Lung (tissue), 12 donors: ENCODE results near the gene GRK1. TPM values are rescaled to one million over a fixed set of nuclear protein-coding genes. Genes with fewer than 3 reads are reported as not detected.

Experiments used
- ATAC-seq: fragments of 200-7000 bp; cut with Tn5 transposase; one replicate; pipeline ENCODE4 v1.9.1; 2020; ENCODE audit warnings: moderate number of reproducible peaks; ENCODE audit not compliant: insufficient read depth, low FRiP score
- DNase-seq, 3 donors: peaks; one replicate each; pipeline ENCODE4 v3.0.0-alpha.2; 2013 to 2017
- H3K27ac ChIP-seq, 2 donors: one replicate each; pipeline ENCODE4 v1.5.1; 2013; ENCODE audit warnings: mild to moderate bottlenecking in 2 of 2, moderate library complexity in 2 of 2, control low read depth in 1 of 2, inconsistent platforms in 1 of 2, low read depth in 1 of 2, low read length in 1 of 2
- H3K27me3 ChIP-seq, 3 donors: one replicate each; pipeline ENCODE4 v1.5.1; 2013; ENCODE audit warnings: low read length in 2 of 3; ENCODE audit not compliant: control insufficient read depth in 3 of 3, insufficient read depth in 3 of 3
- H3K36me3 ChIP-seq, 4 donors: one replicate each; pipeline ENCODE4 v1.5.1; 2013; ENCODE audit warnings: low read length in 4 of 4, mild to moderate bottlenecking in 1 of 4, moderate library complexity in 1 of 4; ENCODE audit not compliant: control insufficient read depth in 4 of 4, insufficient read depth in 4 of 4
- H3K4me1 ChIP-seq, 5 donors: one replicate each; pipeline ENCODE4 v1.5.1; 2013; ENCODE audit warnings: low read length in 5 of 5, mild to moderate bottlenecking in 2 of 5, moderate library complexity in 1 of 5; ENCODE audit not compliant: control insufficient read depth in 5 of 5, insufficient read depth in 5 of 5
- H3K4me3 ChIP-seq: one replicate; pipeline ENCODE4 v1.5.1; 2013; ENCODE audit warnings: mild to moderate bottlenecking, control low read depth, moderate library complexity
- H3K9ac ChIP-seq, 2 donors: one replicate each; pipeline ENCODE4 v1.5.1; 2013; ENCODE audit warnings: low read length in 2 of 2, control low read depth in 1 of 2; ENCODE audit not compliant: insufficient read depth in 1 of 2
- H3K9me3 ChIP-seq, 4 donors: one replicate each; pipeline ENCODE4 v1.5.1; 2013; ENCODE audit warnings: low read length in 3 of 4, mild to moderate bottlenecking in 1 of 4, moderate library complexity in 1 of 4; ENCODE audit not compliant: control insufficient read depth in 4 of 4, insufficient read depth in 3 of 4
- CTCF ChIP-seq: IDR thresholded peaks from 2 replicates; pipeline ENCODE4 v1.5.1; 2012; ENCODE audit warnings: mild to moderate bottlenecking; ENCODE audit errors: control extremely low read depth, extremely low read depth
- WGBS, 2 donors: extraction: QIAGEN DNeasy Blood & Tissue Kit; methylation state at CpG; one replicate each; pipeline ENCODE4 v1.1.7; 2013; 5-methylcytosine and 5-hydroxymethylcytosine counted together
- polyA plus RNA-seq, 2 donors: library from polyadenylated mRNA; stranded (reverse); fragments of 200-250 nt; gene quantifications; one replicate each; pipeline ENCODE4 v1.2.1, GENCODE V29; 2013
- total RNA-seq, 2 donors: library from RNA; depleted of rRNA in 1 of 2; stranded (reverse); fragments of >200 nt in 1 of 2; gene quantifications; one replicate each; pipeline ENCODE4 v1.2.1, GENCODE V29; 2014 to 2021
- donor health status: control.
- donor health status: control.
- donor health status: Bipolar disorder and iron deficiency.
- donor health status: healthy.
- donor health status: DM: yes; HTN: yes; CAD: no.

GRK1 gene
- total and polyA plus RNA-seq, 4 donors = 0.03 to 3.1 TPM; not detected in 2

GRCh38 chr13:113625965-113626721 is 40.9 kb upstream of the GRK1 start:
- Histone ChIP-seq H3K9me3 (no peaks in the 10 kb centered on the region), H3K4me3 (no peak overlapping the region), H3K9ac (no peak overlapping the region), H3K36me3 (peaks cover 0 to 16% (median 11%) of the 10 kb centered on the region in 4 donors), H3K27me3 (no peaks in the 10 kb centered on the region), H3K4me1 (peaks cover 0 to 11% (median 0%) of the 10 kb centered on the region in 5 donors), H3K27ac (no peak overlapping the region)
- no peak for TF ChIP-seq CTCF
- 81 to 83% methylated on average over 24 of the region's 24 CpGs for WGBS, 2 donors
- no peak for ATAC-seq
- peak; percentile 39 to 44 (median 39) for DNase-seq

DNA sequence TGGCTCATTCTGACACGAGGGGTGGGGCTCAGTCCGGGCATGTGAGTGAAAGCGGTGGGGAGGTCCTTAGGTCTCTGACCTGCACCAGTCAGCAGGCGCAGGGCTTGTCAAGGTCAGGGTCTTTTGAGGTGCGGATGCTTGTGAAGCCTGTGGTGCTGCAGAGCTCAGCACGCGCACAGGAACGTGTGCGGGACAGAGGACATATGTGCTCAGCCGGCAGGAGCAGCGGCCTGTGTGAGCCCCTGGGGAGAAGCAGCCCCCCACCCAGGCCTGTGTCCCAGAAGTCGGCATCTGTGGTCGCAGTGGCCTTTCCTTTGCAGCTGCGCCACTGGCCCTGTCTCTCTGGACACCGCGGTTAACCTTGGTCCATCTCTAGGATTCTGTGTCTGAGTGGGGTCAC is 39.9 kb upstream of the GRK1 start:
- TF ChIP-seq CTCF = no peak
- no peak overlapping the region for H3K4me3 ChIP-seq
- no peak for ATAC-seq
- H3K36me3 ChIP-seq = peaks cover 0 to 25% (median 14%) of the 10 kb centered on the region in 4 donors
- no peaks in the 10 kb centered on the region for H3K27me3 ChIP-seq
- H3K9me3 ChIP-seq = no peaks in the 10 kb centered on the region
- H3K27ac ChIP-seq = no peak overlapping the region
- DNase-seq = no peak
- H3K9ac ChIP-seq = no peak overlapping the region
- peaks cover 0 to 11% (median 0%) of the 10 kb centered on the region in 5 donors for H3K4me1 ChIP-seq
- 93 to 95% methylated on average over 16 of the region's 16 CpGs for WGBS, 2 donors

- Histone ChIP-seq H3K9me3 (no peaks in the 10 kb centered on the region), H3K27me3 (no peaks in the 10 kb centered on the region), H3K4me1 (peaks cover 0 to 11% (median 0%) of the 10 kb centered on the region in 5 donors), H3K36me3 (peaks cover 3 to 27% (median 15%) of the 10 kb centered on the region in 4 donors), H3K4me3 (no peak overlapping the region), H3K27ac (no peak overlapping the region), H3K9ac (no peak overlapping the region)
- WGBS, 2 donors = 74 to 84% methylated on average over 30 of the region's 30 CpGs
- ATAC-seq = no peak
- no peak for TF ChIP-seq CTCF
- DNase-seq = no peak
These were observed 38.4 kb upstream of the GRK1 start for GRCh38 chr13:113628291-113629270.
